ENCODE data around the gene HOMER2.

Gene HOMER2

DNA sequence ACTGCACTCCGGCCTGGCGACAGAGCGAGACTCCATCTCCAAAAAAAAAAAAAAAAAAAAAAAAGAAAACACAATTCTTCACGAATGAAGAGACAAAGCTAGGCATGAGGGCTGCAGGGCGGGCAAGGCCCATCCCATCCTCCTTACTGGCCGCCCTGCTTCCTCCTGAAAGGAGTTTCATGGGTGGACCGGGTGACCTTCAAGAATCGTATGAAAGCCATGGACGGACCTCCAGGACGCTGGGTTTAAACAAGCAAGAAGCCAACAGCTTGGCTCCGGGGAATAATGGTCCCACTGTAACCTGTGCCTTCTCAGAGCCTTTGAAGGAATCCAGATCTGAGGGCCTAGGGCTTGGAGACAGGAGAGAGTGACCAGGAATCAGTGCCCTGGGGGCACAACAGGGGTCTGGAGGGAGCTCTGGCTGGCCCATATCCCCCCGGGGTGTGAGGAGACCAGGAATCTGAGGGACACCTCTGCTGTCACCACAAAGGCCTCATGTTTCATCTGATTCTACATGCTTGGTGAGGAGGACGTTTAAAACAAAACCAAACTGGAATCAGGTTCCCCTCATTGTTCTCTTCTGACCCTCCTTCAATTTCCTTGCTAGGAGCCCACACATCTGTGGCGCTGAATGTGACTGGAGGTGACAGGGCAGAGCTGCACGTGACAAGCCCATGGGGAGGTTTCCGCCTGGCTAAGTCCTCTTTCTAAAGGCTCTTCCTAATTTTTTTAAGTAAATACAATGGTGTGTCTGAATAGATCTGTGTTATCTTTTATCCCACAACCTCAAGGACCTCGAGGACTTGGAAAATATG is 97.0 kb downstream of the HOMER2 start:
- peak; percentile 46 to 49 (median 47) for DNase-seq

DNA sequence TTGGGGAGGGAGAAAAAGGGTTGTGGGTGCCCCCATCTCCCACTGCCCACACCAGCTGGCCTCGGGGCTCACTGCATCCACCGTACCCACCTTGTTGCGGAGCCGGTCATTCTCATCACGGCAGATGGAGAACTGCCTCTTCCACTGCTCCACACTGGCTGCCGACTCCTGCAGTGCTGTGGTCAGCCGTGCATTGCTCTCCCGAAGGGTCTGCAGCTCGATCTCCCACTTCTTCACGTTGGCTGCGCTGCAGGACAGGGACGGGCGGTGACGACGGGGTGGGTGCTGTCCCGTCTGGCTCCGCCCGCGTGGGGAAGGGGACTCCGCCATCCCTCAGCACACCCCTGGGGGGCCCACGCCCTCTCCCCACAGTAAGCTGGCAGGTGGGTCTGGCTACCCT is 98.0 kb downstream of the HOMER2 start:
- no peak for DNase-seq

DNA sequence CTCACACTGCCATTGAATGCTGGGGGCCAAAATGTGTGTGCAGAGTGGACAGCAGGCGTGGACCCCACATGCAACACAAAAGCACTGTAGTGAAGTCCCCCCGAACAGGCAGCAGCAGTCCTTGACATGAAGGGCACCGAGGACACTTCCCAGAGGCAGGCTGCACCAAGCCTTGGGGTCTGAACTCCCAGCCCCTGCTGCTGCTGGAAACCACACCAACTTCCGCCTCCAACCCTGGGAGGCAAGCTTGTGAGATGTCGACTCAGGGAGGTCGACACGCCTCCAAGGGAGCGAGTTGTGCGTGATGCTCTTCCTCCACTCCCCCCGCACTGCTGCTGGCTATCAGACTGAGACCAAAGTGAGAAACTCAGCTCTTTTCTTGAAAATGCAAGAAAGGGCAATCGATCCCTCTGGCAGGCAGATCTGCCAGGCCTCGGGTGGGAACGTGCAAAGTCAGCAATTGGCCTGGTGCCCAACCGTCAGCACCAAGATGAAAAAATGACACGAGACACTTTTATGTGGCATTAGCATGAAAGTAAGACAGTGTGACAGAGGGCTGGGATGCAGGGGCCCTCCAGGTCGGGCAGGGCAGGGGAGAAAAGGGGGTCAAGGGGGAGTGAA is 99.5 kb downstream of the HOMER2 start:
- DNase-seq: peak in 1 of 3 donors; percentile 30

DNA sequence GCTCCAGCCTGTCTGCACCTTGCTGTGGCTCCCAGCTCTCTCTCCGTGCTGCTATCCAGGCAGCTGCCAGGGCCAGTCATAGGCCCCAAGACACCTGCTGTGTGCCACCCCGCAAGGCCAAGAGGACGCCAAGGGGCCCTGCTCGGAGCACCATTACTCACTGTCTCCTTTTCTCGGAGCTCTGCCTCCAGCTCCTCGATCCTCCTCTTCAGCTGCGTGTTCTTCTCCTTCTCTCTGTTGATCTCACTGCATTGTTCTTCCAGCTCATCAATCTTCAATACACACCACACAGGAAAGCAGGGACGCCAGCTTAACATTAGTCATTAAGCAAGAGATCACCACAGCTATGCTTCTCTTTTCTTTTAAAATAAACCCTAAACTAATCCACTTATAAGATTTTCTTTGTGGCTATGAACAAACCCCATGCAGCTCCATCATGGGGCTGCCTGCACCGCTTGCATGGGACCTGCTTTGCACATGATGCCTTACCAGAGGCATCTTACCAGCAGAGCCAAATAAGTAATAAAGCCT is 100.5 kb downstream of the HOMER2 start:
- DNase-seq: no peak

DNA sequence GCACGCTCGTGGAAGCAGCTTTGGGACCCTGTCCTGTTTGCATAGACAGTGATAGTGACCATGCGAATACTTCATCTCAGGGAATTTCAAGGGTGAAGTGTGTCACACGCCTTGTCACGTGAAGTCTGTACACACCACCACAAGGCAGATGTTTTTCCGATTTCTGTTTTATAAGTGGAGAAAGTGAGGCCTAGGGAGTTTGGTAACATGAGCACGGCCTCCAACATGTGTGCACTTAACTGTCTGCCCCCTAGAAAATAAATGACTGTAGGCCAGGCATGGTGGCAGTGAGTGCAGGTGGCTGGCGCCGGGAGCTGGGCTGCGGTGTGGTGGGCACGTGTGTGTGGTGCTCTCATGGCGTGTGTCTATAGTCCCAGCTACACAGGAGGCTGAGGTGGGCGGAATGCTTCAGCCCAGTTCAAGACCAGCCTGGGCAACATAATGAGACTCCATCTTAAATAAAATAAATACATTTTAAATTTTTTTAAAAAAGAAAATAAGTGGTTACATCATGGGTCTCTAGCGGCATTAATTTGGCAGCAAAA is 101.1 kb downstream of the HOMER2 start:
- no peak for DNase-seq

DNA sequence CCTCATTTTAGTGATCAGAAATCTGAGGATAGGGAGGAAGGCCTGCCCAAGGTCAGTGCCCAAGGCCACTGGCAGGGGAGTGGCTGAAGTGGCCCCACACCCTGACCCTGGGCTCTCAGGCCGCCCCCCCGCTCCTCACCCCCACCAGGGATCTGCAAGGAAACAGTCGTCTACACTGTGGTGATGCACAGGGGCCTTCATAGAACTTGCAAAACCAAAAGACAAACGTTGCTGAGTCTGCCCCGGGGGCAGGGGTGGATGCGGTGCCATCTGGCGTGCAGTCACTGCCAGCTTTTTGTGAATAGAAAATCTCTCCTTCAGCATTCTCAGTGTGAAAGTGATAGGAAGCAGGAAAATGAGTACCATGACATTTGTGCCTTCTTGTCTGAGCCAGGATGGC is 101.8 kb downstream of the HOMER2 start:
- no peak for DNase-seq

DNA sequence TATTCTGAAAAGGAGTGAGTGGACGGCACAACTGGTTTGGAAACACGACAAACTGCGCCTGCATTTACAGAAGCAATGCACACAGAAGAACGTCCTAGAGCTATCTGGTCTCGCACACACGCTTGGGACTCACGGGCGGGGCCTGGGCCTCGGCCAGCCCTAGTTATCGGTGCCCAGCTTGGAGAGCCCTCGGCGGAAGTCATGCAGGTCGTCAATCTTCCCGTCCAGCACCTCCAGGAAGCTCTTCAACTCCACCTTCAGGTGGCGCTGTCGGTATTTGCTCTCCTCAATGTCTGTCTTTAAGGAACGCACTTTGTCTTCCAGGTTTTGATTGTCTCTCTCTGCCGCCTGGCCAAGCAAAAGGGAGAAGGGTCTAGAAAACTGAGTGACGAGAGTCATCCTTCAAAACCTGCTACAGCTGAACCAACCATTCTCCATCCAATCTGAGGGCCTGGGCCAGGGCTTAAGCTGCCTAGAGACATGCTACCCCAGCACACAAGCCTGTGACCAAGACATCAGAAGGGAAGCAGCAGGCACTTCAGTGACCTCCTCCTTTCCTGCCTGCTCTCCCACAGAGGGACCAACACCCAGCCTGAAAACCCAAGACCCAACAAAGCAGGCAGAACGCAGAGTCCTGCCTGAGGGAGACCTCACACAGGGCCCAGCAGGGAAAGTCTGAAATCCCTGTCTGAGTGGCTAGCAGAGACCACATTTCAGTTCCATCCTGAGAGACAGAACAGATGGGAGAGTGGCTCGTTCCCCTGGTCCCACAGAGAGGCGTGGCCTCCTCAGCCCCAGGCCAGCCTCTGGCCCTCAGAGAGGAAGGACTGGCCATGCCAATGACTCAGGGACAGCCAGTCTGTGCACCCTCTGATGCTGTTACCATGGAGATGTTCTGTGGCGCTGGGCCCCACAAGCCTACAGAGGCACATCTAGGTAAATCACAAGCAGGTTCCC is 102.7 kb downstream of the HOMER2 start:
- DNase-seq: peak; percentile 81 to 87 (median 83)

DNA sequence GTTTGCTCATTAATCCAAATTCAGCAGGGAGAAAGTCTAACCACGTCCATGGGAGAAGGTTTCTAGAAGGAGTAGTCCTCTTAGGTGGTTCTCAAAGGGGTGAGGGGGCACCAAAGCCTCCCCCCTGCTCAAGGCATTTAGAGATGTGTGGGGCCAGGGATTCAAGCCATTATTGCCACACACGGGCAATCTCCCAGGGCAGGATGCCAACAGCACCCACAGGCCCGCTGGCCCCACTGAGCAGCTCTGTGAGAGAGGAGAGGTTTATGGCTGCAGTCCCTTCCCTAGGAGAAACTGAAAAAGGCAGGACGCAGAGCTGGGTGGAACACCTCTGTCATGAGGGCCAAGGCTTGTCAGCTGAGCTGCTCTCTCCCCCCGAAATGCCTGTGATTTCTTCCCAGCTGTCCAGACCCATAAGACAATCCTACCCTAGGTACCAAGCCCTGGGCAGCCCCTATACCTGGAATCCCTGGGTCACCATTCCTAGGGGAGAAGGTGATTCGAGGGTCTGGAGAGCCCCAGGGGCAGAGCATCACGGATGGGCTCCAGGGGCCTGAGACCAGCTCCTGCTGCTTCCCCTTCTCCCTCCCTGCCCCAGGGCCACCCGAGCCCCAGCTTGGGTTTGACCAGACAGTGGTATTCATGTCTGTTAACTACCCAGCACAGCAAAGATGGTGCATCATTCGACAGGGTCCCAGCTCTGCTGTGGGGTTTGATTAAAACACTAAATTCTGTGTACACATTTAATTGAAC is 104.1 kb downstream of the HOMER2 start:
- DNase-seq: no peak

DNA sequence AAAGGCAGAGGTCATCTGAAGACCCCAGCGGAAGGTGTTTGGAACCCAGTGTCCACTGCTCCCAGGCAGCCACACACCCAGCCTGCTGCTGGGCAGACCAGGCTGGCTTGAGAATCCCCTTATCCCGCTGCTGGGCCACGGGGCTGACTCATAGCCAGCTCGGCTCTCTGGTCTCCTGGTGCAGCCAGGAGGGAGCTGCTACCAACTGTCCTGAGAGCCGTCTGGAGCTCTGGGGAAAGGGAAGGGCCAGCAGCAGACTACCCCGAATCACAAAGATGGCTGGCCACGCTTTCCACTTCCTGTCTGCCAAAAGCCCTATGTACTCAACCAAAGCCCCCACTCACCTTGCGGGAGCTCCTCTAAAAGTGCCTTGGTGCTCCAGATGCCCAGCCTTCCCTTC is 104.8 kb downstream of the HOMER2 start:
- DNase-seq: no peak

DNA sequence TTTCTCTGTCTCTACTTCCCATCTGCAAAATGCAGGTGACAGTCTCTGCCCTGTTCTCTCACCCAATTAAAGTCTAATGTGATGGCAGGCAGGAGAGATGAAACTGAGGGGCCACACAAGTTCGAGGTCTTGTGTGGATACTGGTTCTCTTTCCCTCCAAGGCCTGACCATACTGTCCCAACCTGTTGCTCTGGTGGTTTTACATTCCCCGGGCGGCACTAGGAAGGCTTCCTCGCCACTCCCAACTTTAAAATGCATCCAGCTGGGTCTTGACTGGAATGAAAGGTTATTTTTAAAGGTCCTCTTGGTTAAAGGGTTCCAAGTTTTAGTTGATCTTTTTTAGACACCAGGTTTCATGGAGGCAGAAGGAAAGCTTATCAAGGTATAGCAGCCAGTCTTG is 105.9 kb downstream of the HOMER2 start:
- no peak for DNase-seq

DNA sequence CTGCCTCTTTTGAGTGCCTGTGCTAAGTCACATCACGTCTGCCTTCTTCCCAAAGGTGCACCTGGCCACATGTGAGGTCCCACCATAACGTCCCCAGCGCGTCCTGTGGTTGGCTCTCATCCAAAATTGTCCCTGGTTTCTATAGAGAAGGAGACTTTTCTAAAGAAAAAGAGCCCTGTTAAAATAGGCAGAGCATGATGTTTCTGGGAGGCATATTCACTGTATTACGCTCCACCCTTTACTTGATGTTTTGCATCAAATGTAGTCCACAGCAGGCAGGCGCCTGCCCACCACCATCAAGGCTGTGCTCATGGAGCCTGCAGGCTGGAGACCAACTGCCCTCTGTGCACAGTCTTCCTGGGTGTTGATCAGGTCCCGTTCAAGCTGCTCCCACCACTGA is 106.8 kb downstream of the HOMER2 start:
- DNase-seq: no peak

DNA sequence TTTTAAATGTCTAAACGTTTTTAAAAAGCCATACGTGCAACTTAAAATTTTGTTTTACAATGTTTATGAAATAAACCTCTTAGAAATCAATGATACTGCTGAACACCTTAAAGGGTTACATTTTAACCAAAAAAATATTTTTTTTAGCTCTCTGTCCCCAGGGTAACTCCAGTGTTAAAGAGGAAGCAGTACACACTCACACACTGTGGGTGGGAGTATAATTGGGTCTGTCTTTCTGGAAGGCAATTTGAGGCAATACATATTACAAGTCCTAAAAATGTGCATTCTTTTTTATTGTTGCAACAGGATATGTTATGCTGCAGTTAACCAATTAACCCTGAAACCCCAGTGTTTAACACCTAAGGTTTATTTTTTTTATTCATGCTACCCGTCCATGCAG is 109.0 kb downstream of the HOMER2 start:
- peak; percentile 61 to 79 (median 69) for DNase-seq

DNA sequence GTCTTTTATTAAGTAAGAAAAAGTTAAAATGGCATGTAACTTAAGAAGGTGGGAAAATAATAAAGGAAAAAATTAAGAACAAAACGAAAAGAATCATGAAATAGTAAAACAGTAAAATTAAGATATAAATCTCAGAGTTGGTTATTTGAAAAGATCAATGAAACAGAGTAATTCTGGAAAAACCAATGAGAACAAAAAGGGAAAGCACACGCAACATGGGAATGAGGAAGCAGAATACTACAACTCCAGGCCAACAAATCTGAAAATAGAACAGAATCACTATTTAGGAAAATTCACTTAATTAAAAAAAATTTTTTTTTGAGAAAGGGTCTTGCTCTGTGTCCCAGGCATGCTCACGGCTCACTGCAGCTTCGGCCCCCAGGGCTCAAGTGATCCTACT is 112.4 kb downstream of the HOMER2 start:
- peak; percentile 17 to 66 (median 54) for DNase-seq

DNA sequence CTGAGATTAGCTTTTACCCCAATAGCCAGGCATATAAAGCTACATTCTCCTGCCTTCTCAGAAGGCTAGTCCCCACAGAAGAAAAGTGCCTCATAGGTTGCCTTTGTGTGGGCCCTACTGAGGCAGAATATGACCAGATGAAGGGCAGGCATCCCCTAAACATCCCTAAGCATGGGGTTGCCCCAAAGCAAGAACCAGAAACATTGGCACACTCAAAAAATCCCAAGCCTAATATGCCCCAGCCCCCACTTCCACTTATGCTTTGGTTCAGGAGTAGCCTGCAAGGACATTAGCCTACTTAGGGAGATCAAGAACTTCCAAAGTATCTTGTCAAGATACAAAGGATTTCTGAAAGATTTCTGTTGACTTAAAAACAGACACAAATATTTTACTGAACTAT is 113.4 kb downstream of the HOMER2 start:
- peak; percentile 58 to 65 (median 64) for DNase-seq

DNA sequence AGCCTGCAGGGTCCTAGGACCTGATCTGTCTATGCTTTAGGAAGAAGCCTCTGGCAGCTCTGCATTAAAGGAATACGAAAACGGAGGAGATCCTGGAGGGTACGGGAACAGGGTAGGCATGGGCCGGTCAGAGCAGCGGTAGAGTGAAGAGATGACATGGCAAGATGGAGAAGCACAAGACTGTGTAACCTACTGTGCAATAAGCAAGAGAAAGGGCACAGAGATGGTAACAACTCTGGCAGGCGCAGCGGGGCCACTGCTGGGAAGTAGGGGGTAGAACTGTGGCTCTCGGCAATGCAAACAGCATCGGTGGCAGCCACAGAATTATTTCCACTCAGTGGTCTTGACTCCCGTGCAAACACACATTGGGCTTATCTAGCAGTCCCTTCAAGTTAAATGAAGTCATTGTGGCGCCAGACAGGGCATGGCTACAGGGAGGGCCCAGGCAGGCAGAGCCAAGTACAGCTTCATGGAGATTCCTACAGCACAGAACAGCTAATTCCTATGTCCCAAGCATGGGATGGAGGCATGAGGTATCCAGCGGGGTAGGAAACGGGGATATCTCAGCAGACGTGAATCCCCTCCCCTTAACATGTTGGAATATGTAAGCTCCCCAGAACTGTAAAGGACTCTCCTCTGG is 114.3 kb downstream of the HOMER2 start:
- DNase-seq: no peak

DNA sequence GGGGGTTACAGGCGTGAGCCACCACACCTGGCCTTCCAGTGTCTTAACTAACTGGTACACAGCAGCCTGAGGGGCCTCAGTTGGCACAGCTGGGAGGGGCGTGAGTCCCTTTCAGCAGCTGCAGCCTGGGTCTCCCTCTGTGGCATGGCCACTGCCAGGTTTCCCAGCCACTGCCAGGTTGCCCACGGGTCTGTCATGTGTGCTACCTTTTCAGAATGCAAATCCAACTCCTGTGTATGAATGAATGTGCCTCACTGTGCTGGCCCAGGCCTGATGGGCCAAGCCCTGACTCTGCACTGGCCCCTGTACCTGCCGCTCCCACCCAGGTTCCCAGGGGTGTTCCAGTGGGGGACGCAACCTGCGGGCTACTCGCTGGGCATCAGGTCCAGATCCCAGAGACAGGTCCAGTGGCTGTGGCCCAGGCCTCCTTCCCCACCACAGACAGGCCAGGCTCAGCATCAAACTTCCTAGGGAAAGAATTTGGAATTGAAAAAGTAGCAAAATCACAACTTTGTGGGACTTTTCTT is 117.1 kb downstream of the HOMER2 start:
- no peak for DNase-seq

DNA sequence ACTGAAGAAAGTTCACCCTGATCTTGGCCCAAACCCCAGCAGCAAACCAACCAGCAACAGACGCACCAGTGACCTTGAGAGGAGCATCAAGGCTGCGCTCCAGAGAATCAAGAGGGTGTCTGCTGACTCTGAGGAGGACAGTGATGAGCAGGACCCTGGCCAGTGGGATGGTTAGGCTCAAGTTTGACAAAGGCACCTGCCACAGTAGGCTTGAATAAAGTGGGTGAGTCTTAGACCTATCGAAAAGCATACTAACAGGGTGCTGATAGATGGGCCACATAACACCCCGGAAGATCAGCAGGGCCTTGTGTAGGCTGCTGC is 119.2 kb downstream of the HOMER2 start:
- DNase-seq: no peak

DNA sequence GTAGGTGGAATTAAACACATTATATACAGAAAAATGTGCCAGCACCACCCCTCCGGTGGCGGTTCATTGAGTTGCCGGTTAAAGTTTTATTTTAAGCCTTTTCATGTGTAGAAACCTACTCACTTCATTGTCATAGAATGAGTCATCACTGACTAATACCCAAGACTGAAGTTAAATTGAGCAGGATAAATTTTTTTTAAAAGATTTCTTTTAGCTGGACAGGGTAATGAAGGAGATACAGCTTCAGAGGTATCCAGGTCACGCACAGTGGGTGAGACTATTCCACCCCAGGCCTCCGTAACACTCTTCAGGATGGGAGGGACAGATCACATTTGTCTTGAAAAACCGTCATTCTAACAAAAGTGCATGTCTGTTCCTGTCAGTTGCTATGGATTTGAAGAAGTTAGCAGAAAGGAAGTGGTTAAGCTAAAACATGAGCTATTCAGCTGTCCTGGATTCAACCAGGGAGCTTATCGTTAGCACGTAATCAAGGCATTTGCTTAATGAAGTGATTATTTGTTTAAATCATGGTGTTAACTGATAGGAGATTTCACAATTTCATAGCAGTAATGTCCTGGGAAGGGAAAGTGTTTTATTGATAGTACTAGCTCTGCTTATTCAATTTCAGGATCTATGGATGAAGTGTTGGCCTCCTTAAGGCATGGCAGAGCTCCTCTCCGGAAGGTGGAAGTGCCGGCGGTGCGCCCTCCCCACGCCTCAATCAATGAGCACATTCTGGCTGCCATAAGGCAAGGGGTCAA is 119.7 kb downstream of the HOMER2 start:
- DNase-seq: peak; percentile 70 to 92 (median 92)

DNA sequence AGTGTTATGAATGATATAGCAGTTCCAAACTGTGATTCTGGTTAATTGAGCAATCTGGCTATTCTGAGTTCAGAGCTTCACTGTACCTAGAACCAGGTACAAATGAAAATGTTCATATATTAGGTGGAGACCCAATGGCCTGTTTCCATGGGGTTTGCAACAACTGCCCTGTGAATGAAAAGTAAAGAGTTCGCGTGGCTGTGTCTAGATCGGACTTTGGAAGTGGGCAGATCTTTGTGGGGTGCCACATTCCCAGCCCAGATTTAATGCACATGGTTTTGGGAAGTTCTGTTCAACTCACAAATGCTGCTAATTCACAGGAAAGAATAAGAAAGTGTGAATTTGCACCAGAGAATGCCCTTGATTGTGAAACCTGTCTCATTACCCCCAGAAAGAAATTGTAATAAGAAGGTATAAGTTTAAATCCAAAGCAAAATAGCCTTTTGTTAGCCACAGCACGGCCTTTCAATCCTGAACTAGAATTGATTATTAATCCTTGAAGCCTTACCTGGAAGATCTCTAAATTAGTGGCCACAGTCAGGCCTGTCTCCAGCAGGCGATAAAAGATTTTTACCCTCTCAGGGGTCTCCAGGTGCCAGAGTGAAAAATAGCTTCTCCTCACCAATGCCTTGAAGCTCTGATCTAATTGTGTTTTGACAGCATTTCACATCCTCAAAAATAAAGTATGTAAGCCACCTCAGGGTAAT is 120.5 kb downstream of the HOMER2 start:
- DNase-seq: no peak
